ENCODE results near the gene ARHGAP26.

Gene ARHGAP26

GRCh38 chr5:142782976-142783530 is 12.9 kb downstream of the ARHGAP26 start:
- Mint-ChIP-seq H3K4me1 (ENCODE audit: low read depth in 2 of 2) (peaks cover 77 to 88% of the 10 kb centered on the region in 2 donors), H3K9me3 (peaks cover 0 to 6% of the 10 kb centered on the region in 2 donors), H3K4me3 (peak overlapping the region; percentile 83 to 92), H3K27me3 (no peaks in the 10 kb centered on the region), H3K27ac (peak overlapping the region; percentile 91 to 93), H3K36me3 (ENCODE audit: insufficient read depth) (peaks cover 45% of the 10 kb centered on the region)
- DNase-seq (no peak), ATAC-seq (replicated peaks) (no peak)

- Mint-ChIP-seq H3K4me1 (ENCODE audit: low read depth in 2 of 2) (peaks cover 77 to 88% of the 10 kb centered on the region in 2 donors), H3K27ac (peak overlapping the region; percentile 91 to 93), H3K9me3 (peaks cover 0 to 6% of the 10 kb centered on the region in 2 donors), H3K27me3 (no peaks in the 10 kb centered on the region), H3K36me3 (ENCODE audit: insufficient read depth) (peaks cover 46% of the 10 kb centered on the region), H3K4me3 (peak overlapping the region; percentile 83 to 92)
- DNase-seq (peak; percentile 50 to 59 (median 53)), ATAC-seq (replicated peaks) (peak; percentile 76)
These were observed 13.6 kb downstream of the ARHGAP26 start for GRCh38 chr5:142783601-142784341.

GRCh38 chr5:142784401-142784955 is 14.3 kb downstream of the ARHGAP26 start:
- Mint-ChIP-seq H3K36me3 (ENCODE audit: insufficient read depth) (peaks cover 42% of the 10 kb centered on the region), H3K27me3 (no peaks in the 10 kb centered on the region), H3K27ac (peak overlapping the region; percentile 91 to 93), H3K4me3 (peak overlapping the region; percentile 83 to 92), H3K9me3 (peaks cover 0 to 6% of the 10 kb centered on the region in 2 donors), H3K4me1 (ENCODE audit: low read depth in 2 of 2) (peaks cover 75 to 87% of the 10 kb centered on the region in 2 donors)
- DNase-seq, result no peak
- no peak for ATAC-seq (replicated peaks)

GRCh38 chr5:142785206-142785605 is 15.0 kb downstream of the ARHGAP26 start:
- Mint-ChIP-seq H3K27ac (peak overlapping the region; percentile 91 to 93), H3K36me3 (ENCODE audit: insufficient read depth) (peaks cover 42% of the 10 kb centered on the region), H3K9me3 (peaks cover 0 to 6% of the 10 kb centered on the region in 2 donors), H3K4me1 (ENCODE audit: low read depth in 2 of 2) (peaks cover 76 to 88% of the 10 kb centered on the region in 2 donors), H3K4me3 (peak overlapping the region; percentile 83 to 92), H3K27me3 (no peaks in the 10 kb centered on the region)
- DNase-seq, result no peak
- no peak for ATAC-seq (replicated peaks)

- peaks cover 62 to 82% of the 10 kb centered on the region in 2 donors for H3K4me1 Mint-ChIP-seq (ENCODE audit: low read depth in 2 of 2)
- H3K4me3 Mint-ChIP-seq, result no peak overlapping the region
- H3K27me3 Mint-ChIP-seq, result no peaks in the 10 kb centered on the region
- H3K9me3 Mint-ChIP-seq, result peaks cover 0 to 6% of the 10 kb centered on the region in 2 donors
- H3K27ac Mint-ChIP-seq, result peak overlapping the region; percentile 53 to 93
- peaks cover 42% of the 10 kb centered on the region for H3K36me3 Mint-ChIP-seq (ENCODE audit: insufficient read depth)
- DNase-seq (no peak), ATAC-seq (replicated peaks) (no peak)
These were observed 19.0 kb downstream of the ARHGAP26 start for GRCh38 chr5:142789206-142789605.

- DNase-seq (no peak), ATAC-seq (replicated peaks) (no peak)
- Mint-ChIP-seq H3K4me3 (no peak overlapping the region), H3K27ac (peak overlapping the region; percentile 12 to 59), H3K27me3 (no peaks in the 10 kb centered on the region), H3K4me1 (ENCODE audit: low read depth in 2 of 2) (peaks cover 61 to 82% of the 10 kb centered on the region in 2 donors), H3K36me3 (ENCODE audit: insufficient read depth) (peaks cover 24% of the 10 kb centered on the region), H3K9me3 (no peaks in the 10 kb centered on the region)
These were observed 22.1 kb downstream of the ARHGAP26 start for GRCh38 chr5:142792012-142792864.

GRCh38 chr5:142792865-142793232 is 22.7 kb downstream of the ARHGAP26 start:
- Mint-ChIP-seq H3K27ac (peak overlapping the region in 1 of 2 donors; percentile 12), H3K36me3 (ENCODE audit: insufficient read depth) (peaks cover 21% of the 10 kb centered on the region), H3K4me1 (ENCODE audit: low read depth in 2 of 2) (peaks cover 61 to 80% of the 10 kb centered on the region in 2 donors), H3K27me3 (no peaks in the 10 kb centered on the region), H3K4me3 (no peak overlapping the region), H3K9me3 (no peaks in the 10 kb centered on the region)
- DNase-seq, result no peak
- no peak for ATAC-seq (replicated peaks)

GRCh38 chr5:142794537-142794936 is 24.4 kb downstream of the ARHGAP26 start:
- DNase-seq, result no peak
- peaks cover 67 to 81% of the 10 kb centered on the region in 2 donors for H3K4me1 Mint-ChIP-seq (ENCODE audit: low read depth in 2 of 2)
- peaks cover 19% of the 10 kb centered on the region for H3K36me3 Mint-ChIP-seq (ENCODE audit: insufficient read depth)
- peak overlapping the region in 1 of 2 donors; percentile 17 for H3K4me3 Mint-ChIP-seq
- H3K27ac Mint-ChIP-seq, result peak overlapping the region; percentile 22 to 78
- ATAC-seq (replicated peaks), result no peak
- no peaks in the 10 kb centered on the region for H3K9me3 Mint-ChIP-seq
- no peaks in the 10 kb centered on the region for H3K27me3 Mint-ChIP-seq

GRCh38 chr5:142795251-142795650 is 25.1 kb downstream of the ARHGAP26 start:
- Mint-ChIP-seq H3K4me3 (no peak overlapping the region), H3K27ac (peak overlapping the region; percentile 78 to 98), H3K9me3 (no peaks in the 10 kb centered on the region), H3K4me1 (ENCODE audit: low read depth in 2 of 2) (peaks cover 72 to 81% of the 10 kb centered on the region in 2 donors), H3K36me3 (ENCODE audit: insufficient read depth) (peaks cover 20% of the 10 kb centered on the region), H3K27me3 (no peaks in the 10 kb centered on the region)
- no peak for DNase-seq
- no peak for ATAC-seq (replicated peaks)

GRCh38 chr5:142796492-142797109 is 26.4 kb downstream of the ARHGAP26 start:
- DNase-seq (no peak), ATAC-seq (replicated peaks) (no peak)
- Mint-ChIP-seq H3K4me3 (peak overlapping the region; percentile 32 to 37), H3K4me1 (ENCODE audit: low read depth in 2 of 2) (peaks cover 75 to 82% of the 10 kb centered on the region in 2 donors), H3K36me3 (ENCODE audit: insufficient read depth) (peaks cover 26% of the 10 kb centered on the region), H3K27ac (peak overlapping the region; percentile 78 to 98), H3K9me3 (no peaks in the 10 kb centered on the region), H3K27me3 (no peaks in the 10 kb centered on the region)

- Mint-ChIP-seq H3K36me3 (ENCODE audit: insufficient read depth) (peaks cover 29% of the 10 kb centered on the region), H3K27me3 (no peaks in the 10 kb centered on the region), H3K4me3 (peak overlapping the region; percentile 32 to 37), H3K9me3 (no peaks in the 10 kb centered on the region), H3K4me1 (ENCODE audit: low read depth in 2 of 2) (peaks cover 77 to 88% of the 10 kb centered on the region in 2 donors), H3K27ac (peak overlapping the region; percentile 98)
- no peak for ATAC-seq (replicated peaks)
- no peak for DNase-seq
These were observed 27.2 kb downstream of the ARHGAP26 start for GRCh38 chr5:142797420-142797819.

- DNase-seq, result peak; percentile 25 to 45 (median 34)
- peak; percentile 68 for ATAC-seq (replicated peaks)
- H3K27ac Mint-ChIP-seq, result peak overlapping the region; percentile 98
- H3K27me3 Mint-ChIP-seq, result no peaks in the 10 kb centered on the region
- H3K4me1 Mint-ChIP-seq (ENCODE audit: low read depth in 2 of 2), result peaks cover 72 to 86% of the 10 kb centered on the region in 2 donors
- peaks cover 25% of the 10 kb centered on the region for H3K36me3 Mint-ChIP-seq (ENCODE audit: insufficient read depth)
- H3K9me3 Mint-ChIP-seq, result no peaks in the 10 kb centered on the region
- H3K4me3 Mint-ChIP-seq, result peak overlapping the region; percentile 71 to 78
These were observed 28.1 kb downstream of the ARHGAP26 start for GRCh38 chr5:142798099-142798770.

Data from effector memory CD8-positive, alpha-beta T cell (primary cell).